AG04450 (cell line): ENCODE results near the gene ENTPD5. TPM values are rescaled to one million over a fixed set of nuclear protein-coding genes. Genes with fewer than 3 reads are reported as not detected.
A peak's percentile ranks its signal among the peaks of the same experiment; 100 is the strongest.

Source experiments
- CTCF ChIA-PET: fragments of 300-600, 350-600 bp; formaldehyde crosslinking; extraction: SDS; loops from one replicate; lab custom pipeline; 2022; ENCODE audit warnings: antibody characterized with exemption, inconsistent platforms; lab: Charles Lee
- POLR2A ChIA-PET: fragments of 350-600 bp; formaldehyde crosslinking; extraction: SDS; loops from one replicate; lab custom pipeline; 2021; ENCODE audit warnings: antibody characterized with exemption, inconsistent platforms; lab: Yijun Ruan, JAX
- DNase-seq: peaks from one replicate; pipeline ENCODE4 v3.0.0-alpha.2; 2011; ENCODE audit warnings: low read depth, low spot score
- H3K27ac ChIP-seq: one replicate; pipeline ENCODE4 v1.5.1; 2012; ENCODE audit warnings: low read depth, low read length, control low read depth
- H3K27me3 ChIP-seq: one replicate; pipeline ENCODE4 v1.6.0; 2012; ENCODE audit warnings: low read length; ENCODE audit not compliant: control insufficient read depth, insufficient read depth
- H3K4me3 ChIP-seq: 2 replicates; pipeline ENCODE4 v1.5.1; 2011; ENCODE audit warnings: mild to moderate bottlenecking, low read depth, low read length, control low read depth
- H3K9me3 ChIP-seq: 2 replicates; pipeline ENCODE4 v1.5.1; 2012; ENCODE audit warnings: low read length; ENCODE audit not compliant: control insufficient read depth, insufficient read depth
- polyA plus RNA-seq: library from polyadenylated mRNA; depleted of rRNA; stranded (reverse); fragments of >200 nt; gene quantifications from 2 replicates; pipeline ENCODE4 v1.2.3, GENCODE V29; 2011
- TF ChIP-seq, protein P1 (sequence below): IDR thresholded peaks from 2 replicates; pipeline ENCODE4 v1.5.1; 2011; ENCODE audit warnings: low read depth, low read length, control low read depth, inconsistent platforms

The ENTPD5 gene
- polyA plus RNA-seq, 1 experiment = 11.4 TPM

DNA sequence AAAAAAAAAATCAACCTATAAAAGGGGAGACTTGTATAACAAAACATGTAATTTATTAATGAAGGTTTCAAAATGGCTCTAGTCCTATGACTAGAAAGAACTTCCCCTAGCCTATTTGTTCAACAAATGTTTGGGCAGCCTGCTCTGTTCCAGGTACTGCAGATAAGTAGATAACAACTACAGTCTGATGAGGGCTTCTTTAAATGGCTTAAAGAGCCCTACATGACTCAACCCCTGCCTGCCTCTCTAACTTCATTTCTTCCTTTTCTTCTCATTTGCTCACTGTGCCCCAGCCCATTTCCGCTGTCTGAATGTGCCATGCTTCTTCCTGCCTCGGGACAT, 43.7 kb upstream of the ENTPD5 start:
- POLR2A ChIA-PET = interaction anchor here (0.7 to 1.1 kb wide), 2 partner anchors 44 to 56 kb away, joined by 4 to 5 read pairs; partner anchors contain the start of genes BBOF1 and ENTPD5
- Histone ChIP-seq H3K4me3 (no peak overlapping the region), H3K27me3 (no peaks in the 10 kb centered on the region), H3K27ac (no peak overlapping the region), H3K9me3 (no peaks in the 10 kb centered on the region)
- DNase-seq = no peak
- CTCF ChIA-PET = no interaction called here
- TF ChIP-seq, protein P1, sequence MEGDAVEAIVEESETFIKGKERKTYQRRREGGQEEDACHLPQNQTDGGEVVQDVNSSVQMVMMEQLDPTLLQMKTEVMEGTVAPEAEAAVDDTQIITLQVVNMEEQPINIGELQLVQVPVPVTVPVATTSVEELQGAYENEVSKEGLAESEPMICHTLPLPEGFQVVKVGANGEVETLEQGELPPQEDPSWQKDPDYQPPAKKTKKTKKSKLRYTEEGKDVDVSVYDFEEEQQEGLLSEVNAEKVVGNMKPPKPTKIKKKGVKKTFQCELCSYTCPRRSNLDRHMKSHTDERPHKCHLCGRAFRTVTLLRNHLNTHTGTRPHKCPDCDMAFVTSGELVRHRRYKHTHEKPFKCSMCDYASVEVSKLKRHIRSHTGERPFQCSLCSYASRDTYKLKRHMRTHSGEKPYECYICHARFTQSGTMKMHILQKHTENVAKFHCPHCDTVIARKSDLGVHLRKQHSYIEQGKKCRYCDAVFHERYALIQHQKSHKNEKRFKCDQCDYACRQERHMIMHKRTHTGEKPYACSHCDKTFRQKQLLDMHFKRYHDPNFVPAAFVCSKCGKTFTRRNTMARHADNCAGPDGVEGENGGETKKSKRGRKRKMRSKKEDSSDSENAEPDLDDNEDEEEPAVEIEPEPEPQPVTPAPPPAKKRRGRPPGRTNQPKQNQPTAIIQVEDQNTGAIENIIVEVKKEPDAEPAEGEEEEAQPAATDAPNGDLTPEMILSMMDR = no peak

DNA sequence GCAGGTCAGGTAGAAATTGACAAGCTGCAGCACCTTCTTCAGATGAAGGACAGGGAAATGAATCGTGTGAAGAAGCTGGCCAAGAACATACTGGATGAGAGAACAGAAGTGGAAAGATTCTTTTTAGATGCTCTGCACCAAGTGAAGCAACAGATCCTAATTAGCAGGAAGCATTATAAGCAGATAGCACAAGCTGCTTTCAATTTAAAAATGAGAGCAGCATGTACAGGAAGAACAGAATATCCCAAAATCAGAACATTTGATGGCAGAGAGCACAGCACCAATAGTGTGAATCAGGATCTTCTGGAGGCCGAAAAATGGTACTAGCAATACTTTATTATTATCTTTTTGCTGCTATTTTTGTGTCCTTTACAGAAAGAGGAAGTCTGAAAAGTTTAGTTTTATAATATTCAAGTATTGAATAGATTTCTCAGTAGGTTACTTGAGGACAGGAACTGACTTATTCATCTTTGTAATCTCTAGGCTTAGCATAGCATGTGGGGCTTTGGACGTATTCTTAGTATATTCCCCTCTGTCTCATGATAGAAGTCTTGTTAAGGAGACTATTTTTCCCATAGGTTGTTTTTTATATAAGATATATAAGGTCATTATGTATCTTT, 30.9 kb upstream of the ENTPD5 start:
- Histone ChIP-seq H3K9me3 (no peaks in the 10 kb centered on the region), H3K27ac (no peak overlapping the region), H3K27me3 (no peaks in the 10 kb centered on the region), H3K4me3 (no peak overlapping the region)
- DNase-seq = no peak
- ChIA-PET CTCF (interaction anchor here (0.7 kb wide), 1 partner anchor 262 kb away, joined by 3 read pairs; no protein-coding TSS in a partner anchor), POLR2A (no interaction called here)
- TF ChIP-seq, protein P1 = no peak

DNA sequence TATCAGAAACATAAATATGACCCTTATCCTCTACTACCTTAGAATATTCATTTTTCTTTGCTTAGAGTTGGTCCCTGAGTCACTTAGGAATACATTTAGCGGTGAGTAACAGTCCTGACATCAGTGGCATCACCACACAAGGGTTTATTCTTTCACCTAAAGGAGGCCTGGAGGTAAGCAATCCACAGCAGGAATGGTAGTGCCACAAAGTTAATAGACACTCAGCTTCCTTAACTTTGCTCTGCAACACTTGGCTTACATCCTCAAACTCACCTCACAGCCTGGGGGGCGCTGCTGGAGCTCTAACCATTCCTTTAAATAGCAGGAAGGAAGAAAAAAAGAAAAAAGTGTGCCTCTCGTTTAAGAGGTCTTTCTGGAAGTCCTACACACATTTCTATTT, 29.2 kb upstream of the ENTPD5 start:
- H3K27ac ChIP-seq = no peak overlapping the region
- ChIA-PET POLR2A (no interaction called here), CTCF (interaction anchor here (0.7 to 1.6 kb wide), 3 partner anchors 9 to 135 kb away, joined by 3 to 4 read pairs (median 4); no protein-coding TSS in a partner anchor)
- TF ChIP-seq, protein P1 = peak; percentile 37
- H3K4me3 ChIP-seq = no peak overlapping the region
- no peak for DNase-seq
- no peaks in the 10 kb centered on the region for H3K9me3 ChIP-seq
- no peaks in the 10 kb centered on the region for H3K27me3 ChIP-seq

DNA sequence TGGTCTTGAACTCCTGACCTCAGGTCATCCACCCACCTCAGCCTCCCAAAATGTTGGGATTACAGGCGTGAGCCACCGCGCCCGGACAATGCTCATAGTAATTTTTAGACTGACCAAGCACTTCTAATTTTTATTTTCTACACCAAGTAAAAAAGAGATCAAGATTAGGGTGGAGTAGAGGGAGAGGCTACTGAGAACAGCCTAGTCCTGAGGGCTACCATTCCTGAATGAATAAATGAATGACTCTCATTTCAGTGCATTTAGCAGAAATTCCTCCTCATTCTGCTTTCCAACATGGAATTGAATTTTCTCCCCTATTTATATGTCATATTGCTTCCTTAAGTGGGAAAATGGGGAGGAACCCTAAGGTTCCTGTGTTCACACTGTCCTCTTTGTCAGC, 26.4 kb upstream of the ENTPD5 start:
- TF ChIP-seq, protein P1 = no peak

DNA sequence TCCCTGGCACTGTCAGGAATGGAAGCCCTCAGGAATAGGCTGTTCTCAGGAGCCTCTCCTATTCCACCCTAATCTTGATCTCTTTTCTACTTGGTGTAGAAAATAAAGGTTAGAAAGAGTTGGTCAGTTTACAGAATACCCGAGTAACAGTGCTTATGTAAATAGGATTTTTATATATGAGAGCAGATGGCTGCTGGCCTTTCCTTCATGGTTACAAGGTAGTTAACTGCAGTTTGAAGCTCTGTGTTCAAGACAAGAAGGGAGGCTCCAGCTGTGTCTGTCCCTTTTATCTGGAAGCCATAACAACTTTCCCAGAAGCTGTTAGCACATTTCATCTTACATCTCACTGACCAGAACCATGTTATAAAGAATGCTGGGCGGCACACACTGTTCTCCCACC, 23.2 kb upstream of the ENTPD5 start:
- POLR2A ChIA-PET = no interaction called here

More for the DNA sequence above, 26.4 kb upstream of the ENTPD5 start:
- ChIA-PET CTCF (interaction anchor here (0.6 kb wide), 1 partner anchor 865 kb away, joined by 3 read pairs; no protein-coding TSS in a partner anchor), POLR2A (no interaction called here)
- no peaks in the 10 kb centered on the region for H3K27me3 ChIP-seq
- DNase-seq = no peak
- no peak overlapping the region for H3K27ac ChIP-seq
- H3K9me3 ChIP-seq = no peaks in the 10 kb centered on the region
- no peak overlapping the region for H3K4me3 ChIP-seq

More for the DNA sequence above, 23.2 kb upstream of the ENTPD5 start:
- no peaks in the 10 kb centered on the region for H3K9me3 ChIP-seq
- no peaks in the 10 kb centered on the region for H3K27me3 ChIP-seq
- CTCF ChIA-PET = interaction anchor here (0.6 kb wide), 1 partner anchor 50 kb away, joined by 8 read pairs; no protein-coding TSS in a partner anchor
- TF ChIP-seq, protein P1 = no peak
- no peak overlapping the region for H3K27ac ChIP-seq
- DNase-seq = no peak
- H3K4me3 ChIP-seq = no peak overlapping the region
